NOMO-1 (cell line): ENCODE results near the gene RHNO1.
"Not testable (repeated sequence)": the region's sequence is repeated elsewhere in the genome, so short reads cannot be mapped to it uniquely, and the experiment has no call there.

ENCODE experiments used
- DNase-seq, 2 experiments: peaks; one replicate each; lab custom pipeline; 2025; ENCODE audit not compliant: unreplicated experiment in 2 of 2; lab: John Stamatoyannopoulos, UW

The RHNO1 gene

DNA sequence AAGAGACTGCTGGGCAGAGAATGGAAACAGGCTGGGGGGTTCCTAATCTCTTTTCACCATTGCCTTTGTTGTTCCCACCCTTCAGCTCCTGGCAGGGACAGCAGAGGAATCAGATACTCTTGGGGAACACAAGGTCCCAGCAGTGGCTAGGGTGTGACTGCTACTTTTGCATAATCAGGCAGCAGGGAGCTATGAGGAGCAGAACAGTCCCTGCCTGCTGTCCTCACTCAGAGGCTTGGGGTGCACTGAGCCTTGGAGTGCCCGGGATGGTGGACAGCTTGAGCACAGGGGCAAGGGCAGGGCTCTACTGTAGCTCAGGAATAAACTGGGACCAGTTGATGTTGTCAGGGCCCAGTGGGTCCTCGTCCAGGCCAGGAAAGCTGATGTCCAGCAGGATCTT lies 18.7 kb upstream of the RHNO1 start:
- DNase-seq = no peak

- no peak for DNase-seq
Measured at GRCh38 chr12:2858944-2859421, 18.0 kb upstream of the RHNO1 start.

DNA sequence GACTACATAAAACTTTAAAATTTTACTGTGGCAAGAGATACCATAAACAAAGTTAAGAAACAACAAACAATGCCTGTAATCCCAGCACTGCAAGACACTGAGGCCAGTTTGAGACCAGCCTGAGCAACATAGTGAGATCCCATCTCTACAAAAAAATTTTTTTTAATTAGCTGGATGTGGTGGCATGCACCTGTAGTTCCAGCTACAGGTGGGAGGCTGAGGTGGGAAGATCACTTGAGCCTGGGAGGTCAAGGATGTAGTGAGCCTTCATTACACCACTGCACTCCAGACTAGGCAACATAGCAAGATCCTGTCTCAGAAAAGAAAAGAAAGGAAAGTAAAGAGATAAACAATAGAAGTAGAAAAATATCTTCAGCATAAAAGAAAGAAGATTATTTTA lies 16.9 kb upstream of the RHNO1 start:
- DNase-seq = no peak

DNA sequence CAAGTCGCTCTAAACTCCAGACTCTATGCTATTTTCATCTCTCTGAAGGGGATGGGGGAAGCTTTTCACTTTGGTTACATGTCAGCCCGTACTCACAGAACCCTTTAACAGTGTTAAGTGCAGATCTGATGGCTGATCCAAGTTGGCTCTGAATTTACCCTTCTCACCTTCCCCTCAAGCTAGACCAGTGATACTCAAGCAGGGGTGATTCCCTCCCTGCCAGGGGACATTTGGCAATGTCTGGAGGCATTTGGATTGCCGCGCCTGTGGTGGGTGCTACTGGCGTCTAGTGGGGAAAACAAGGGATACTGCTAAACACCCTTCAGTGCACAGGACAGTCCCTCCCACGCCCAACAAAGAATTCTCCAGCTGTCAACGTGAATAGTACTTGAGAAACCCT lies 14.1 kb upstream of the RHNO1 start:
- no peak for DNase-seq

GRCh38 chr12:2863402-2863801 lies 13.6 kb upstream of the RHNO1 start:
- DNase-seq = not testable (repeated sequence)

GRCh38 chr12:2864198-2864597 lies 12.8 kb upstream of the RHNO1 start:
- no peak for DNase-seq

DNA sequence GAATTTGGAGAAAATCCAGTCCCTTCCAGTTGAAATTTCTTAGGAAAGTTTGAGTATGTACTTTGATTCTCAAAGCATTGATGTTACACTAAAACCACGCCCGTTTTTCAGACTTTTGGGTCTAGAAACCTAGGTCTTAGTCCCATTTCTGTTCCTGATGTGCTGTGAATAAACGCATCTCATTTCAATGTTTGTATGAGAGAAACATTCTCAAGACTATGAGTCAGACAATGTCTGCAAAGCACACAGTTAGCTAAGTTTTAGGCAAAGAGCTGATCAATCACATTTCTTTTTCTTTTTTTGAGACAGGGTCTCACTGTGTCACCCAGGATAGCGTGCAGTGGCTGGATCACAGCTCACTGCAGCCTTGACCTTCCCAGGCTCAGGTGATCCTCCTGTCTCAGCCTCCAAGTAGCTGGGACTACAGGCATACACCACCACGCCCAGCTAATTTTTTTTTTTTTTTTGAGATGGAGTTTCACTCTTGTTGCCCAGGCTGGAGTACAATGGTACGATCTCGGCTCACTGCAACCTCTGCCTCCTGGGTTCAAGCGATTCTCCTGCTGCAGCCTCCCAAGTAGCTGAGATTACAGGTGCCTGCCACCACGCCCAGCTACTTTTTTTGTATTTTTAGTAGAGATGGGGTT lies 7.9 kb upstream of the RHNO1 start:
- not testable (repeated sequence) for DNase-seq

DNA sequence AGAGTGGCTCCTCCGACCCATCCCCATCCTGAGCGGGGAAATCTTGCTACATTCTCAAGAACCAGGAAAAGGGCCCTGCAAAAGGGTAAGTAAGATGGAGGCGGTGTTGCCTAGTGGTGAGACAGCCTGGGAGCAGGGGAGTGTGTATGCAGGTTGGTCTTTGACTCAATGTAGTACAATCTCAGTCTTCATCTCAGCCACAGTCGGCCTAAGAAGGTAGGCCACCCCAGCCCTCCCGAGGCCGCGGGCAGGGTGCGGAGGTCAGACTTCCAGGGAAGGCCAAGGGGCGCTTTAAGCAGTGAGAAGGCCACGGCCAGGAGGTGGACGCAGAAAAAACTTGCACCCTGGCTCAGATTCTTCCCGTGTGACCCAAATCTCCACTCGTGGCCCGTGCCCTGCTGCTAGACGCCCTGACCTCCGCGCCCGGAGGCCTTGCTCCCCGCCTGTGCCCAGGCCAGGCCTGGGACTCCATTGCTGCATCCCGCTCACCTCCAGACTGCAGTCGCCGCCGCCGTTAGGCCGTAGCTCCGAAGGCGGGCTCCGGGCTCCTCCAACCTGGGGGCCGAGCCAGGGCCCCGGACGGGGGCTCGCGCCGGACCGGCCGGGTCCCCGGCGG lies 484 bp upstream of the RHNO1 start:
- peak; percentile 9 to 49 for DNase-seq

DNA sequence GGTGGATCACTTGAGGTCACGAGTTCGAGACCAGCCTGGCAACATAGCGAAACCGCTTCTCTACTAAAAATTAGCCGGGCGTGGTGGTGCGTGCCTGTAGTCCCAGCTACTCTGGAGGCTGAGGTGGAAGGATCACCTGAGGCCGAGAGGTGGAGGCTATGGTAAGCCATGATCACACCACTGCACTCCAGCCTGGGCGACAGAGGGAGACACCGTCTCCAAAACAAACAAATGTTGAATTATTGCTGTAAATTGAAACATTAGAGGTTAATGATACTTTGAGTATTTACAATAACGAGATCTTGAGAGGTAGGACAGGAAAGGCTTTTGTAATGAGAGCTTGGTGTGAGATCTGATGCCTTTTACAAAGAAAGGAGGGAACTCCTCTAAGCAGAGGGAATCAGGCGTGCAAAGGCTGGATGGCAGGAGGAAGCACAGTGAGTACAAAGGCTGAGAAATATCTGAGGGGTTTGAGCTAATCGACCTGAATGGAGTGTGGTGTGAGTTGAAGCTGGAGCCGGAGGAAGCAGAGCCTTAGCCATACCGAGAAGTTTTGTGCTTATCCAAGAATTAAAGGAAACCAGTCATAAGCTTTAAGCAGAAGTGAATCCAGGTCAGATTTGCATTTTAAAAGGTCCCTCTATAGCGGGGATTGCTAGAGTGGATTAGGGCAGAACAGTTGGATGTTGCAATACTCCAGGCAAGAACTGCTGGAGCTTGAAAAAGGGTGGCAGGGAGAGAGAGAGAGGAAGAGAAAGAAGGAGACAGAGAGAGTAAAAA lies 1.1 kb downstream of the RHNO1 start:
- DNase-seq = peak; percentile 90 to 93

DNA sequence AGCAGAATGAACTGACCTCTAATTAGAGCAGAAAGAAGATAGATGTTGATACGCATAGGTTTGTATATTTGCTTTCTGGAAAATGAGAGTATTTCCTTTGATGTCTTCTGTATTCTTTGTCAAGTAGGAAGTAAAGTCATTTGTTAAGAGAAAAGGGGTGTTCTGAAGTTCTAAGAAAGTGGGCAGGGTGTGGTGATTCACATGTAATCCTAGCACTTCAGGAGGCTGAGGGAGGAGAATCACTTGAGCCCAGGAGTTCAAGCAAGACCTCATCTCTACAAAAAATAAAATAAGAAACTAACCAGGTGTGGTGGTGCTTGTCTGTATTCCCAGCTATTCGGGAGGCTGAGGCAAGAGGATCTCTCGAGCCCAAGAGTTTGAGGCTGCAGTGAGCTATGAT lies 2.8 kb downstream of the RHNO1 start:
- no peak for DNase-seq

DNA sequence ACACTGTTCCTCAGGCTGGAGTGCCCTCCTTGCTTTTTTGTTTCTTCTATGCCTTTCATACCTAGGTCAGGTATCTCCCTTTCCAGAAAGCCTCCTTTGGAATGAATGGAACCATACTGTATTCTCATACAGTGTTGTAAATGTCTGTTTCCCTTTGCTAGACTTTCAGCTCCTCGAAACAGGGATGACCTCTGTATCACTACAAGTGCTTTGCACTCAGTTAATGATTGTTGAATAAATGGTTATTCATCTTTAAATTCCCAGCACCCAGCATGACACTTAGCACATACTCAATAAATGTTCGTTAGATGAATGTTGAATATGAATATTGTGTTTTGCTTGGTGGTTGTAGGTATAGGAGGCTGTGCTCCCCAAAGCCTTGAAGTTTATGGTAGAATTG lies 7.8 kb downstream of the RHNO1 start:
- no peak for DNase-seq

GRCh38 chr12:2886768-2887450 lies 9.9 kb downstream of the RHNO1 start:
- DNase-seq = no peak

- no peak for DNase-seq
Measured at GRCh38 chr12:2890001-2890387, 13.0 kb downstream of the RHNO1 start.

DNA sequence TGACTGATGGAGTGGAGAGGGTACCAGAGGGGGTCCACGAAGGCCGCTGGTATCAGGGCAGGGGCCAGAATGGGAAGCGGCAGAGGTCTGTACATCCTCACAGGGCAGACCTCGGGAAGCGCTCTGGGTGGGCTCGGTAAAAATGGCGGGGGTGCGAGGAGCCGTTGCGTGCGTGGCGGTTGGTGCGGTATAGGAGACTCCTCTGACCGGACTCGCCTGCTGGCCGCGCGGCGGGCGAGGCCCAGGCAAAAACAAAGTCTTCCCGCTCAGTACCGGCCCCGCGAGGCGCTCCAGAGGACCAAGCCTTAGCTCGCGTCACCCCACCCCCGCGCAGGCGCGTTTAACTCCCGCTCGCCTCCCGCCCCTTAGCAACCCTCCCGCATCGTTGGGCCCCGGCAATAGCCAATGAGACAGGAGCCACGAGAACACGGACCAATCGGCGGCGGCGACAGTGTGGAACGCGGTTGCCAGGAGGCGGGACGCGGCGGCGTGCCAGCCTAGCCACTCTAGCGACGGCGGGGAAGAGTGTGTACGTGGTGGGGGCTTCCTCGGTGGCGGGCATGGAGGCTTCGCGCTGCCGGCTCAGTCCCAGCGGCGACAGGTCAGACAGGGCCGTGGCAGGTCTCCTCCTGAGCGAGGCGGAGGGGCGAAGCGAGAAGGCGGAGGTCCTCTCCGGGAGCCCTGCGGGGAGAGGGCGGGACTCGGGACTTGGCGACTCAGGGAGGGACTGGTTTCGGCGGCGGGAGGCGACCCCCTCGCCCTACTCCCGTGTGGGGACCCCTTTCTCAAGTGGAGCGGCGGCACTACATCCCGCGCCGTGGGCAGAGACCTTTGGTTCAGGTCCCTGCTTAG lies 13.6 kb downstream of the RHNO1 start, which contains the start of gene TULP3:
Gene TULP3, plus strand, starts transcription at position 504 of the 852 bp plus-strand sequence. Its CDS starts 57 bp downstream, at position 561.
- peak; percentile 95 to 97 for DNase-seq

DNA sequence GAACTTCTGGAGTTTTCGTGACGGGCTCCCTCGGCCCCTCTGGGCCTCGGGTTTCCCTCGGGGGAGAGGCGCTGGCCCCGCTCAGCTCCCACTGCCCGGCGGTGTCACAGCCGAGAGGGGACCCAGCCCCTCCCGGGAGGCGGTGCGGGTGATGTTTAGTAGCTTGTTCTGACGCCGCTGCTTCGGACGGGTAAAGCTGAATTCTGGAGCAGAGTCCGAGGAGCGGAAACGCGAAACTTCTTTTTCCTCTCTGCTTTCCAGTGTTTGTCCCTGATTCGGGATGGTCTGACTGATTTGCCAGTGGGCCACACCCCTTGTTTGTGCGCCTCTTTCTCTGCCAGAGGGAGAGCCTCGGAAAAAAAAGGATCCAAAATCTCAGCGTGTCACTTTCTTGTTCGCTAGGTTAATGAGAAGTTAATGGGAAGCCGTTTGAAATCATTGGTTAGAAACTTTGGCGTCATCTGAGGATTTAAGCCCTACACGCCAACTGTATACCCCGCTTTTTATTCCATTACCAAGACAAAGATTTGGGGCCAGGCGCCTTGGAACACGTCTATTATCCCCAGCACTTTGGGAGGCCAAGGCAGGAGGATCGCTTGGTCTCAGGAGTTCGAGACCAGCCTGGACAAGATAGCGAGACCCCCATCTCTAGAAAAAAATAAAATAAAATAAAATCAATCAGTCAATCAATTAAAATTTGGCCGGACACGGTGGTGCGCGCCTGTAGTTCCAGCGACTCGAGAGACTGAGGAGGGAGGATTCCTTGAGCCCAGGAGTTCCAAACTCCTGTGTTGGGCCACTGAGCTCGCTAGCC lies 14.4 kb downstream of the RHNO1 start:
- no peak for DNase-seq

DNA sequence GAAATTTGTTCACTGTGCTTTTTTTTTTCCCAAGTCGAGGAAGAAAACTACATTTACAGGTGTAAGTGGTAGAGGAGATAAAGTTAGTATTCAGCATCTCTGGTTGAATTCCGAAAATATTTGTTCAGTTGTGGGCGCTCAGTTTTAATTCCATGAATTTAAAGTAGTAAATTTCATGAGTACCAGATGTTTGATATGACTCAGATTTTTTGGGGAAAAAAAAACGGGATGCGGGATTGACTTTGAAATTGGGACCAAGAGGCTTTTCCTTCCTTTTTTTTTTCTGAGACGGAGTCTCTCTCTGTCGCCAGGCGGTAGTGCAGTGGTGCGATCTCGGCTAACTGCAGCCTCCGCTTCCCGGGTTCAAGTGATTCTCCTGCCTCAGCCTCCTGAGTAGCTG lies 15.2 kb downstream of the RHNO1 start:
- DNase-seq = no peak

DNA sequence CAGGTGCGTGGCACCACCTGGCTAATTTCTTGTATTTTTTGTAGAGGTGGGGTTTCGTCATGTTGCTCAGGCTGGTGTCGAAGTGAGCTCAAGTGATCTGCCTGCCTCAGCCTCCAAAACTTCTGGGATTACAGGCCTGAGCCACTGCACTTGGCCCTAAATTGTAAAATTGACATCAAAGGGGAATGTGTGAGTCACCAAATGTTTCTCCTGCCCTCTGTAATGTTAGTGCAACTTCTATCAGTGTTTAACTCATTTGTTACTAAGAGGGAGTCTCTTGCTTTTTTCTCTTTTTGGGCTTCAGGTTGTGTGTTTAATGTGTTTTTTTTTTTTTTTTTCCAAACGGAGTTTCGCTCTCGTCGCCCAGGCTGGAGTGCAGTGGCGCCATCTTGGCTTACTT lies 16.0 kb downstream of the RHNO1 start:
- no peak for DNase-seq

- DNase-seq = no peak
Measured at GRCh38 chr12:2895051-2895451, 18.0 kb downstream of the RHNO1 start.

DNA sequence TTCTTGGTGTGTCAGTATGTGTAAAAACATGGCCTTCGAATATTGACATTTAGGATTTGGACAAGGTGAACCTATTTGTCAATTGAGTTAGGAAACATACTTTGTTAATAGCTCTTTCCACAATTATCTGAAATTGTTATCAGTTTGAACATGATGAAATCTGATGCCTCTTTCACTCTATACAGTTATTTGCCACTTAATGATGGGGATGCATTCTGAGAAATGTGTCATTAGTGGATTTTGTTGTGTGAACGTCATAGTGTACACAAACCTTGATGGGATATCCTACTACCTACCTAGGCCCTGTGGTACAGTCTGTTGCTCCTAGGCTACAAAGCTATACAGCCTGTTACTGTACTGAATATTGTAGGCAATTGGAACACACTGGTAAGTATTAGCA lies 18.5 kb downstream of the RHNO1 start:
- no peak for DNase-seq
